Endothelial cell of umbilical vein (primary cell): Measurements from ENCODE around the gene FGFR3. TPM values are rescaled to one million over a fixed set of nuclear protein-coding genes. Genes with fewer than 3 reads are reported as not detected.

ENCODE experiments used
- BruUV-seq: library from RNA; stranded (reverse); fragments of 400-500 nt; replicated peaks from 2 replicates; lab custom pipeline; 2021; lab: Mats Ljungman, UMichigan
- CTCF ChIA-PET: fragments of 300-600, 350-600 bp; sonication (Branson Sonifier 250); formaldehyde crosslinking; loops from one replicate; lab custom pipeline; 2021; ENCODE audit warnings: antibody characterized with exemption, inconsistent platforms; lab: Charles Lee
- POLR2A ChIA-PET: fragments of 300-600, 350-600 bp; sonication (Branson Sonifier 250); formaldehyde crosslinking; loops from one replicate; lab custom pipeline; 2021; ENCODE audit warnings: antibody characterized with exemption, inconsistent platforms; lab: Charles Lee
- DNase-seq: peaks from one replicate; pipeline ENCODE4 v3.0.0-alpha.2; 2011; ENCODE audit warnings: low read depth, low spot score
- FAIRE-seq: peaks from 2 replicates; lab custom pipeline; 2011; peaks lifted over from hg19 to GRCh38; lab: Jason Lieb, UNC
- H2AFZ ChIP-seq: 2 replicates; pipeline ENCODE4 v1.6.0; 2012; ENCODE audit warnings: low read depth, low read length, control low read depth, inconsistent platforms
- H3K27ac ChIP-seq: 2 replicates; pipeline ENCODE4 v1.5.1; 2011; ENCODE audit warnings: low read depth, mild to moderate bottlenecking, control low read depth, low read length, moderate library complexity; ENCODE audit not compliant: insufficient read depth
- H3K27me3 ChIP-seq, 2 experiments: 2 replicates each; pipeline versions ENCODE4 v1.6.0 to v1.6.1; 2011; ENCODE audit warnings: low read length in 2 of 2, mixed read lengths in 1 of 2; ENCODE audit not compliant: control insufficient read depth in 2 of 2, insufficient read depth in 2 of 2
- H3K36me3 ChIP-seq, 2 experiments: 2 replicates in 1 of 2; 3 replicates in 1 of 2; pipeline ENCODE4 v1.5.1; 2011; ENCODE audit warnings: low read length in 2 of 2, mild to moderate bottlenecking in 1 of 2, moderate library complexity in 1 of 2; ENCODE audit not compliant: control insufficient read depth in 2 of 2, insufficient read depth in 2 of 2; ENCODE audit errors: extremely low read depth in 1 of 2
- H3K4me1 ChIP-seq: 3 replicates; pipeline ENCODE4 v1.5.1; 2011; ENCODE audit warnings: mild to moderate bottlenecking, low read length; ENCODE audit not compliant: control insufficient read depth, insufficient read depth; ENCODE audit errors: extremely low read depth
- H3K4me2 ChIP-seq: 2 replicates; pipeline ENCODE4 v1.6.1; 2011; ENCODE audit warnings: low read length, control low read depth, mixed read lengths; ENCODE audit not compliant: insufficient read depth
- H3K4me3 ChIP-seq, 3 experiments: fragments of 200-600 bp in 1 of 3; sonication (generic), shearing (Covaris generic) in 1 of 3; replicated peaks in 1 of 3; 2 replicates each; pipeline ENCODE4 v1.5.1; 2011 to 2016; ENCODE audit warnings: control low read depth in 3 of 3, low read length in 3 of 3, mild to moderate bottlenecking in 2 of 3, inconsistent platforms in 1 of 3, low read depth in 1 of 3, moderate library complexity in 1 of 3; ENCODE audit not compliant: insufficient read depth in 1 of 3
- H3K79me2 ChIP-seq: 2 replicates; pipeline ENCODE4 v1.6.0; 2012; ENCODE audit warnings: low read length, inconsistent platforms; ENCODE audit not compliant: control insufficient read depth, insufficient read depth
- H3K9ac ChIP-seq: replicated peaks from 2 replicates; pipeline ENCODE3; 2011; ENCODE audit warnings: low read length, control low read depth; ENCODE audit not compliant: insufficient read depth; ENCODE audit errors: extremely low read depth
- H3K9me1 ChIP-seq: replicated peaks from 3 replicates; pipeline ENCODE4 v1.6.0; 2011; ENCODE audit warnings: mild to moderate bottlenecking, low read length; ENCODE audit not compliant: control insufficient read depth, insufficient read depth; ENCODE audit errors: extremely low read depth
- H3K9me3 ChIP-seq: replicated peaks from 2 replicates; pipeline ENCODE4 v1.5.1; 2012; ENCODE audit warnings: low read length, inconsistent platforms; ENCODE audit not compliant: control insufficient read depth, insufficient read depth
- H4K20me1 ChIP-seq: replicated peaks from 2 replicates; pipeline ENCODE3; 2011; ENCODE audit warnings: mild to moderate bottlenecking, low read length; ENCODE audit not compliant: control insufficient read depth, insufficient read depth; ENCODE audit errors: extremely low read depth
- CTCF ChIP-seq, 2 donors: IDR thresholded peaks; 1 replicate in 1 of 2; 2 replicates in 1 of 2; pipeline ENCODE4 v1.5.1; 2011; ENCODE audit warnings: low read length in 2 of 2, mild to moderate bottlenecking in 2 of 2, moderate library complexity in 2 of 2, control low read depth in 1 of 2, inconsistent platforms in 1 of 2, low read depth in 1 of 2; ENCODE audit not compliant: insufficient read depth in 1 of 2; ENCODE audit errors: extremely low read depth in 1 of 2
- EZH2 ChIP-seq: IDR thresholded peaks from 2 replicates; pipeline ENCODE4 v1.6.1; 2012; ENCODE audit warnings: borderline replicate concordance, low read depth, mild to moderate bottlenecking, moderate library complexity, low read length, inconsistent platforms; ENCODE audit not compliant: severe bottlenecking
- FOS ChIP-seq: IDR thresholded peaks from 2 replicates; pipeline ENCODE4 v1.6.1; 2011; ENCODE audit warnings: mild to moderate bottlenecking, low read length, moderate library complexity, borderline replicate concordance; ENCODE audit not compliant: insufficient read depth
- GATA2 ChIP-seq: IDR thresholded peaks from 2 replicates; pipeline ENCODE4 v1.7.0; 2011; ENCODE audit warnings: low read depth, mild to moderate bottlenecking, moderate library complexity, mixed read lengths, low read length; ENCODE audit not compliant: insufficient read length, insufficient read depth
- JUN ChIP-seq: IDR thresholded peaks from 2 replicates; pipeline ENCODE4 v1.6.1; 2011; ENCODE audit warnings: borderline replicate concordance, low read depth; ENCODE audit not compliant: insufficient read length, insufficient read depth
- MYC ChIP-seq: IDR thresholded peaks from one replicate; pipeline ENCODE4 v1.6.1; 2011; ENCODE audit warnings: mild to moderate bottlenecking, low read depth, low read length
- POLR2A ChIP-seq: IDR thresholded peaks from 2 replicates; pipeline ENCODE4 v1.6.1; 2012; ENCODE audit warnings: low read depth, mild to moderate bottlenecking, control low read depth, low read length
- POLR2AphosphoS5 ChIP-seq: IDR thresholded peaks from 2 replicates; pipeline ENCODE4 v1.6.1; 2012; ENCODE audit warnings: low read depth, mild to moderate bottlenecking, control low read depth, low read length, moderate library complexity; ENCODE audit not compliant: insufficient read depth
- dilution Hi-C: fragments of 300-500 bp; cut with MboI; formaldehyde crosslinking; loops from one replicate; pipeline ENCODE4 v1.15.0; 2019; ENCODE audit warnings: low sequenced_read_pairs; ENCODE audit not compliant: extremely low pct_ligation_motif_present
- intact Hi-C: fragments of 100-400 bp; cut with micrococcal nuclease; formaldehyde crosslinking; loops from one replicate; pipeline ENCODE4 v1.10.0; 2022
- polyA plus RNA-seq, 4 experiments: library from polyadenylated mRNA; depleted of rRNA in 3 of 4; stranded (reverse) in 3 of 4; unstranded in 1 of 4; fragments of >200 nt; gene quantifications; 2 replicates each; pipeline versions ENCODE4 v1.2.1 to v1.2.3, GENCODE V29; 2011 to 2012; ENCODE audit warnings: missing spikeins in 1 of 4
- total RNA-seq: library from RNA; stranded (reverse); gene quantifications from 2 replicates; pipeline ENCODE4 v1.2.3, GENCODE V29; 2021
- TF ChIP-seq, protein P1 (sequence below): IDR thresholded peaks from 2 replicates; pipeline ENCODE4 v1.6.1; 2011; ENCODE audit not compliant: insufficient read depth, insufficient read length

Gene FGFR3
- total and polyA plus RNA-seq, 2 donors (not counting 3 experiments of a cell fraction or from before 2014, with no cell fraction given) = 0.73 to 1.2 TPM

GRCh38 chr4:1857931-1858330, 64.8 kb downstream of the FGFR3 start:
- Histone ChIP-seq H3K4me1 (peaks cover 17% of the 10 kb centered on the region), H3K79me2 (peaks cover 36% of the 10 kb centered on the region), H3K4me3 (no peak overlapping the region), H3K9me1 (no peaks in the 10 kb centered on the region), H3K9me3 (no peaks in the 10 kb centered on the region), H3K9ac (no peak overlapping the region), H4K20me1 (no peaks in the 10 kb centered on the region), H3K27ac (no peak overlapping the region), H3K36me3 (no peaks in the 10 kb centered on the region), H3K27me3 (no peaks in the 10 kb centered on the region), H3K4me2 (no peak overlapping the region), H2AFZ (no peak overlapping the region)
- no TSS peak for BruUV-seq
- FAIRE-seq = no peak
- TF ChIP-seq POLR2A (no peak), POLR2AphosphoS5 (no peak), MYC (no peak), EZH2 (no peak), FOS (no peak), GATA2 (no peak), JUN (no peak), CTCF (IDR thresholded peaks at IDR 0.05; ENCODE audit: extremely low read depth in 1 of 2, insufficient read depth in 1 of 2, low read depth in 1 of 2, low read length in 2 of 2) (no peak)
- TF ChIP-seq, protein P1, sequence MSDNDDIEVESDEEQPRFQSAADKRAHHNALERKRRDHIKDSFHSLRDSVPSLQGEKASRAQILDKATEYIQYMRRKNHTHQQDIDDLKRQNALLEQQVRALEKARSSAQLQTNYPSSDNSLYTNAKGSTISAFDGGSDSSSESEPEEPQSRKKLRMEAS = no peak
- ChIA-PET CTCF (interaction anchor here (0.7 to 4.8 kb wide), 2 partner anchors 41 to 79 kb away, joined by 3 to 25 read pairs; no protein-coding TSS in a partner anchor), POLR2A (no interaction called here)
- DNase-seq = no peak
- intact Hi-C loops = loop anchor here (2.0 kb wide), 1 partner anchor 41 kb away; no protein-coding TSS in a partner anchor
- dilution Hi-C loops = no loop called here

Other genes with a start within 250 kb of the FGFR3 start
- gene FAM53A, start 109.0 kb upstream of the FGFR3 start, total RNA-seq = 1.3 and 1.7 TPM in 2 replicates
- gene FAM53A, start 109.0 kb upstream of the FGFR3 start, polyA plus RNA-seq = 1.3 and 1.8 TPM in 2 replicates
- gene SLBP, start 81.0 kb upstream of the FGFR3 start, total RNA-seq = 62.7 and 63.1 TPM in 2 replicates
- gene SLBP, start 81.0 kb upstream of the FGFR3 start, polyA plus RNA-seq = 41.2 and 48.3 TPM in 2 replicates
- gene TMEM129, start 72.0 kb upstream of the FGFR3 start, total RNA-seq = 23.2 and 24.8 TPM in 2 replicates
- 33.2 and 53.7 TPM in 2 replicates for gene TMEM129, start 72.0 kb upstream of the FGFR3 start, polyA plus RNA-seq
- gene TACC3, start 71.8 kb upstream of the FGFR3 start, total RNA-seq = 123 and 135 TPM in 2 replicates
- gene TACC3, start 71.8 kb upstream of the FGFR3 start, polyA plus RNA-seq = 41.2 and 54.5 TPM in 2 replicates
- gene LETM1, start 62.9 kb downstream of the FGFR3 start, total RNA-seq = 58.3 and 62.5 TPM in 2 replicates
- gene LETM1, start 62.9 kb downstream of the FGFR3 start, polyA plus RNA-seq = 25.6 and 27.5 TPM in 2 replicates
- 152 and 171 TPM in 2 replicates for gene NSD2, start 78.1 kb downstream of the FGFR3 start, total RNA-seq
- gene NSD2, start 78.1 kb downstream of the FGFR3 start, polyA plus RNA-seq = 31.3 and 31.6 TPM in 2 replicates
- gene NELFA, start 215.7 kb downstream of the FGFR3 start, total RNA-seq = 27.3 and 30.3 TPM in 2 replicates
- 22.8 and 23.5 TPM in 2 replicates for gene NELFA, start 215.7 kb downstream of the FGFR3 start, polyA plus RNA-seq